D721Med (cell line): ENCODE measurements around the gene FAM204A.

Experiments used
- DNase-seq: peaks from one replicate; pipeline ENCODE4 v3.0.0; 2011; ENCODE audit warnings: low spot score; ENCODE audit not compliant: insufficient read length
- FAIRE-seq: peaks from 2 replicates; lab custom pipeline; 2011; peaks lifted over from hg19 to GRCh38; lab: Jason Lieb, UNC
- TF ChIP-seq, protein P1 (sequence below): IDR thresholded peaks from 2 replicates; pipeline ENCODE4 v1.5.1; 2012; ENCODE audit warnings: mild to moderate bottlenecking, control low read depth; ENCODE audit not compliant: insufficient read depth; ENCODE audit errors: missing control alignments

The FAM204A gene

GRCh38 chr10:118315629-118316028 lies 26.5 kb downstream of the FAM204A start:
- DNase-seq, result no peak
- FAIRE-seq, result no peak
- TF ChIP-seq, protein P1, sequence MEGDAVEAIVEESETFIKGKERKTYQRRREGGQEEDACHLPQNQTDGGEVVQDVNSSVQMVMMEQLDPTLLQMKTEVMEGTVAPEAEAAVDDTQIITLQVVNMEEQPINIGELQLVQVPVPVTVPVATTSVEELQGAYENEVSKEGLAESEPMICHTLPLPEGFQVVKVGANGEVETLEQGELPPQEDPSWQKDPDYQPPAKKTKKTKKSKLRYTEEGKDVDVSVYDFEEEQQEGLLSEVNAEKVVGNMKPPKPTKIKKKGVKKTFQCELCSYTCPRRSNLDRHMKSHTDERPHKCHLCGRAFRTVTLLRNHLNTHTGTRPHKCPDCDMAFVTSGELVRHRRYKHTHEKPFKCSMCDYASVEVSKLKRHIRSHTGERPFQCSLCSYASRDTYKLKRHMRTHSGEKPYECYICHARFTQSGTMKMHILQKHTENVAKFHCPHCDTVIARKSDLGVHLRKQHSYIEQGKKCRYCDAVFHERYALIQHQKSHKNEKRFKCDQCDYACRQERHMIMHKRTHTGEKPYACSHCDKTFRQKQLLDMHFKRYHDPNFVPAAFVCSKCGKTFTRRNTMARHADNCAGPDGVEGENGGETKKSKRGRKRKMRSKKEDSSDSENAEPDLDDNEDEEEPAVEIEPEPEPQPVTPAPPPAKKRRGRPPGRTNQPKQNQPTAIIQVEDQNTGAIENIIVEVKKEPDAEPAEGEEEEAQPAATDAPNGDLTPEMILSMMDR, result no peak

DNA sequence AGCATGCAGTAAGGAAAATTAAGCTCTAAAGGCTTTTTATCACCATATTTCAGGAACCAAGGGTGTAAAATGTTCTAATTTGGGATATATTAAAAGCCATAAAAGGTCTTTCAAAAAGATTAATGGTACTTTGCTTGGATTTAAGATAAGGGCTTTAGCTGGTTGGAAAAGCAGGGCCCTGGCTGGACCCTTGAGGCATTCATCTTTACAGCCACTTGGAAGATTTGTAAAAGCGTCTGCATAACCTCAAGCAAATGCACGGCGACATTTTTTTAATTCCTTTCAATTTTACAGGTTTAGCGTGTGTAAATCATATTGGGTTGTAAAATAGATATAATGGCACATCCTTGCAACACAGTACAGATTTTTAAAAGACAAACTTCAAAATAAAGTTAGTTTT lies 27.2 kb downstream of the FAM204A start:
- DNase-seq, result no peak
- no peak for FAIRE-seq
- TF ChIP-seq, protein P1, result no peak

- TF ChIP-seq, protein P1, result no peak
- DNase-seq (no peak), FAIRE-seq (no peak)
Measured at GRCh38 chr10:118311505-118311904, 30.6 kb downstream of the FAM204A start.

DNA sequence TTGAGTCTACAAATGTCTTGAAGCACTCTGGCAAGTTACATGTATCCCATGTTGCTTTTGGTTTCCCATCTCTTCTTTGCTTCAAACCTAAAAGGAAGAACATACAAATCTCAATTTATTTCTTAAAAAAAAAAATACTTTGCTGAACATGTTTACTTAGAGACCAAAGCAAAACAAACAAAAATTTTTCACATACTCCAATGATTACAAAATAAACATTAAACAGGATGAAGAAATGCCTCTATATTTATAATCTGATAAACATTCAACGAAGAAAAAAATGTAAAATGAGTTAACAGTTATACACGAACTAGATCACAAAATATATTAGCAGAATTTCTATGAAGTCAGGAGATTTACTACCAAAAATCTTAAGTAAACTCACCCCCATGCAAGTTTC lies 31.3 kb downstream of the FAM204A start:
- DNase-seq, result no peak
- TF ChIP-seq, protein P1, result no peak
- no peak for FAIRE-seq

GRCh38 chr10:118309911-118310310 lies 32.2 kb downstream of the FAM204A start:
- TF ChIP-seq, protein P1, result no peak
- no peak for FAIRE-seq
- no peak for DNase-seq

DNA sequence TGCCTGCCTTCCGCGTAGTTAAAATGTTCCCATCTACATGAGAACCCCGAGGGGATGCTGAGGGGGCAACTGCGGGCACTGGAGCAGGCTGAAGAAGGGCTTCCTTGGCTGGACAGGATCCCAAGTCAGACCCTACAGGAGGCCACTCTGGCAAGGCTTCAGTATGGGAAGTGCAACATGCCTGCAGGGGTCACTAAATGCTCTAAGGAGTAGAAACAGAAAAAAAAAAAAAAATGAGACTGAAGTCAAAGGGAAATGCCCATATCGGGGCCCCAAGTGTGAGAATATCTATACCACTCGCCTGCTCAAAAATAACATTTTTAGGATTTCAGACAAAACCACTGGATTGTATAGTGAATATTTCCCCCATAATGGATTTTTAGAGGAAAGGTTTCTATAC lies 33.5 kb downstream of the FAM204A start:
- DNase-seq, result no peak
- no peak for FAIRE-seq

GRCh38 chr10:118307859-118308258 lies 34.3 kb downstream of the FAM204A start:
- no peak for FAIRE-seq
- no peak for DNase-seq
- TF ChIP-seq, protein P1, result no peak

More for the DNA sequence above, 33.5 kb downstream of the FAM204A start:
- TF ChIP-seq, protein P1, result no peak
